Keratinocyte (primary cell): Measurements from ENCODE around the gene NR5A1. TPM values are rescaled to one million over a fixed set of nuclear protein-coding genes. Genes with fewer than 3 reads are reported as not detected.

ENCODE experiments used
- DNase-seq: peaks from one replicate; pipeline ENCODE4 v3.0.0-alpha.2; 2011; ENCODE audit warnings: low read depth, missing footprints, low spot score
- FAIRE-seq: peaks from 2 replicates; lab custom pipeline; 2011; peaks lifted over from hg19 to GRCh38; lab: Jason Lieb, UNC
- H2AFZ ChIP-seq: 2 replicates; pipeline ENCODE4 v1.6.0; 2012; ENCODE audit warnings: low read length, control low read depth, inconsistent platforms; ENCODE audit not compliant: control insufficient read depth
- H3K27ac ChIP-seq: 2 replicates; pipeline ENCODE4 v1.5.1; 2011; ENCODE audit warnings: low read length; ENCODE audit not compliant: control insufficient read depth, insufficient read depth
- H3K27me3 ChIP-seq: 3 replicates; pipeline ENCODE4 v1.6.0; 2011; ENCODE audit warnings: low read length; ENCODE audit not compliant: control insufficient read depth, insufficient read depth; ENCODE audit errors: extremely low read depth
- H3K36me3 ChIP-seq, 2 experiments: 2 replicates in 1 of 2; 3 replicates in 1 of 2; pipeline ENCODE4 v1.5.1; 2011; ENCODE audit warnings: low read length in 2 of 2, mild to moderate bottlenecking in 1 of 2; ENCODE audit not compliant: control insufficient read depth in 2 of 2, insufficient read depth in 2 of 2; ENCODE audit errors: extremely low read depth in 1 of 2
- H3K4me1 ChIP-seq: 3 replicates; pipeline ENCODE4 v1.5.1; 2011; ENCODE audit warnings: low read length; ENCODE audit not compliant: control insufficient read depth, insufficient read depth; ENCODE audit errors: extremely low read depth
- H3K4me2 ChIP-seq: 3 replicates; pipeline ENCODE4 v1.6.0; 2011; ENCODE audit warnings: low read depth, low read length; ENCODE audit not compliant: control insufficient read depth, insufficient read depth; ENCODE audit errors: extremely low read depth
- H3K4me3 ChIP-seq, 3 experiments: fragments of 200-600 bp in 1 of 3; sonication (generic) in 1 of 3; 2 replicates in 2 of 3; 3 replicates in 1 of 3; pipeline ENCODE4 v1.5.1; 2011 to 2016; ENCODE audit warnings: low read length in 3 of 3, mild to moderate bottlenecking in 3 of 3, control low read depth in 2 of 3, inconsistent platforms in 1 of 3, low read depth in 1 of 3, mixed read lengths in 1 of 3, mixed run types in 1 of 3, moderate library complexity in 1 of 3; ENCODE audit not compliant: control insufficient read depth in 2 of 3, insufficient read depth in 2 of 3; ENCODE audit errors: extremely low read depth in 1 of 3
- H3K79me2 ChIP-seq: 2 replicates; pipeline ENCODE4 v1.6.0; 2012; ENCODE audit warnings: low read length; ENCODE audit not compliant: control insufficient read depth, insufficient read depth
- H3K9ac ChIP-seq: 3 replicates; pipeline ENCODE4 v1.6.0; 2011; ENCODE audit warnings: low read length; ENCODE audit not compliant: control insufficient read depth, insufficient read depth; ENCODE audit errors: extremely low read depth
- H3K9me1 ChIP-seq: 3 replicates; pipeline ENCODE4 v1.6.0; 2011; ENCODE audit warnings: low read length; ENCODE audit not compliant: control insufficient read depth, insufficient read depth; ENCODE audit errors: extremely low read depth
- H3K9me3 ChIP-seq: 2 replicates; pipeline ENCODE4 v1.5.1; 2012; ENCODE audit warnings: low read depth, low read length; ENCODE audit not compliant: control insufficient read depth
- H4K20me1 ChIP-seq: 3 replicates; pipeline ENCODE4 v1.6.0; 2011; ENCODE audit warnings: low read length; ENCODE audit not compliant: control insufficient read depth, insufficient read depth; ENCODE audit errors: extremely low read depth
- CTCF ChIP-seq, 3 experiments: IDR thresholded peaks in 1 of 3; conservative IDR thresholded peaks in 1 of 3; optimal IDR thresholded peaks in 1 of 3; 2 replicates in 2 of 3; 3 replicates in 1 of 3; pipeline versions ENCODE3 to v1.5.1; 2011; ENCODE audit warnings: low read length in 3 of 3, mild to moderate bottlenecking in 3 of 3, moderate library complexity in 2 of 3, control low read depth in 1 of 3, inconsistent platforms in 1 of 3; ENCODE audit not compliant: insufficient read depth in 2 of 3; ENCODE audit errors: extremely low read depth in 1 of 3
- EZH2 ChIP-seq: IDR thresholded peaks from one replicate; pipeline ENCODE4 v1.6.1; 2012; ENCODE audit warnings: inconsistent platforms, mild to moderate bottlenecking, low read length, moderate library complexity
- dilution Hi-C: fragments of 300-500 bp; cut with MboI; formaldehyde crosslinking; loops from one replicate; pipeline ENCODE4 v1.7.0; 2020; ENCODE audit warnings: low sequenced_read_pairs; ENCODE audit not compliant: extremely low pct_ligation_motif_present
- polyA plus RNA-seq, 5 experiments: library from polyadenylated mRNA; depleted of rRNA in 3 of 5; stranded (reverse) in 3 of 5; stranded (forward) in 1 of 5; unstranded in 1 of 5; fragments of >200 nt; gene quantifications; 1 replicate in 1 of 5; 2 replicates in 3 of 5; 3 replicates in 1 of 5; pipeline versions ENCODE4 v1.2.1 to v1.2.3, GENCODE V29; 2011 to 2012; ENCODE audit warnings: missing spikeins in 2 of 5, low read depth in 1 of 5, low replicate concordance in 1 of 5

NR5A1 gene
- polyA plus RNA-seq, 1 donor (not counting 4 experiments of a cell fraction or from before 2014, with no cell fraction given) = not detected

GRCh38 chr9:124470726-124471125 is 36.5 kb downstream of the NR5A1 start:
- no peak overlapping the region for H3K9ac ChIP-seq
- no peak overlapping the region for H3K27ac ChIP-seq
- no peak overlapping the region for H3K4me3 ChIP-seq
- no peaks in the 10 kb centered on the region for H3K36me3 ChIP-seq
- H4K20me1 ChIP-seq = no peaks in the 10 kb centered on the region
- no peaks in the 10 kb centered on the region for H3K79me2 ChIP-seq
- no peak overlapping the region for H3K4me2 ChIP-seq
- no peaks in the 10 kb centered on the region for H3K4me1 ChIP-seq
- no peak for DNase-seq
- no peak overlapping the region for H2AFZ ChIP-seq
- dilution Hi-C loops = no loop called here
- H3K27me3 ChIP-seq = no peaks in the 10 kb centered on the region
- no peak for FAIRE-seq
- no peaks in the 10 kb centered on the region for H3K9me3 ChIP-seq
- TF ChIP-seq CTCF (optimal IDR thresholded peaks at IDR 0.05 in 1 of 3, IDR thresholded peaks at IDR 0.05 in 1 of 3, conservative IDR thresholded peaks at IDR 0.05 in 1 of 3; ENCODE audit: extremely low read depth in 1 of 3, insufficient read depth in 2 of 3, low read length in 3 of 3) (no peak), EZH2 (no peak)
- H3K9me1 ChIP-seq = no peaks in the 10 kb centered on the region

- no peak for TF ChIP-seq CTCF (optimal IDR thresholded peaks at IDR 0.05 in 1 of 3, IDR thresholded peaks at IDR 0.05 in 1 of 3, conservative IDR thresholded peaks at IDR 0.05 in 1 of 3; ENCODE audit: extremely low read depth in 1 of 3, insufficient read depth in 2 of 3, low read length in 3 of 3)
- no peak for TF ChIP-seq EZH2
- dilution Hi-C loops = no loop called here
- H4K20me1 ChIP-seq = no peaks in the 10 kb centered on the region
These were observed 36.9 kb downstream of the NR5A1 start for GRCh38 chr9:124470306-124470705.

More at GRCh38 chr9:124470306-124470705, 36.9 kb downstream of the NR5A1 start:
- Histone ChIP-seq H3K9ac (no peak overlapping the region), H3K4me1 (no peaks in the 10 kb centered on the region), H3K27me3 (no peaks in the 10 kb centered on the region), H3K9me3 (no peaks in the 10 kb centered on the region), H3K4me3 (no peak overlapping the region), H3K9me1 (no peaks in the 10 kb centered on the region), H3K27ac (no peak overlapping the region), H2AFZ (no peak overlapping the region), H3K36me3 (no peaks in the 10 kb centered on the region), H3K79me2 (no peaks in the 10 kb centered on the region), H3K4me2 (no peak overlapping the region)
- FAIRE-seq (no peak), DNase-seq (no peak)
